Neural progenitor cell (in vitro differentiated cells): ENCODE results near the gene PRDX6. TPM values are rescaled to one million over a fixed set of nuclear protein-coding genes. Genes with fewer than 3 reads are reported as not detected.
"Not testable (repeated sequence)": the region's sequence is repeated elsewhere in the genome, so short reads cannot be mapped to it uniquely, and the experiment has no call there.

ENCODE experiments used
- DNase-seq: peaks from one replicate; pipeline ENCODE4 v3.0.0-alpha.2; 2016; ENCODE audit warnings: low spot score
- H2AFZ ChIP-seq: fragments of 200-600 bp; sonication (generic); replicated peaks from 2 replicates; pipeline ENCODE4 v1.6.1; 2016; ENCODE audit warnings: antibody characterized with exemption
- H3F3A ChIP-seq: fragments of 200-600 bp; sonication (generic); 2 replicates; pipeline ENCODE4 v1.6.1; 2016; ENCODE audit warnings: antibody characterized with exemption, low read depth
- H3K27ac ChIP-seq: fragments of 200-600 bp; sonication (generic); 2 replicates; pipeline ENCODE4 v1.5.1; 2016; ENCODE audit warnings: mild to moderate bottlenecking
- H3K27me3 ChIP-seq: fragments of 200-600 bp; sonication (generic); 2 replicates; pipeline ENCODE4 v1.6.1; 2016; ENCODE audit warnings: mild to moderate bottlenecking, moderate library complexity
- H3K36me3 ChIP-seq: fragments of 200-600 bp; sonication (generic); 2 replicates; pipeline ENCODE4 v1.5.1; 2016
- H3K4me1 ChIP-seq: fragments of 200-600 bp; sonication (generic); 2 replicates; pipeline ENCODE4 v1.6.1; 2016; ENCODE audit warnings: mixed run types
- H3K4me2 ChIP-seq: fragments of 200-600 bp; sonication (generic); 2 replicates; pipeline ENCODE4 v1.6.1; 2016
- H3K4me3 ChIP-seq: fragments of 200-600 bp; sonication (generic); 2 replicates; pipeline ENCODE4 v1.5.1; 2016
- H3K79me2 ChIP-seq: fragments of 200-600 bp; sonication (generic); 2 replicates; pipeline ENCODE4 v1.6.1; 2016; ENCODE audit warnings: low read depth
- H3K9ac ChIP-seq: fragments of 200-600 bp; sonication (generic); 2 replicates; pipeline ENCODE4 v1.6.1; 2016
- H3K9me3 ChIP-seq: fragments of 200-600 bp; sonication (generic); 2 replicates; pipeline ENCODE4 v1.5.1; 2016; ENCODE audit warnings: low read depth
- H4K20me1 ChIP-seq: fragments of 200-600 bp; sonication (generic); 2 replicates; pipeline ENCODE4 v1.6.1; 2016; ENCODE audit warnings: low read depth
- H3K27ac Mint-ChIP-seq: 3 replicates; pipeline ENCODE4 v1.8.0; 2021; ENCODE audit warnings: mixed read lengths
- H3K27me3 Mint-ChIP-seq: 2 replicates; pipeline ENCODE4 v1.8.0; 2022; ENCODE audit warnings: low read depth, mild to moderate bottlenecking, inconsistent platforms, moderate library complexity, mixed read lengths; ENCODE audit not compliant: insufficient read depth
- H3K36me3 Mint-ChIP-seq: 3 replicates; pipeline ENCODE4 v1.8.0; 2021; ENCODE audit warnings: mixed read lengths
- H3K4me1 Mint-ChIP-seq: 3 replicates; pipeline ENCODE4 v1.8.0; 2021; ENCODE audit warnings: mixed read lengths
- H3K4me3 Mint-ChIP-seq: 3 replicates; pipeline ENCODE4 v1.8.0; 2021; ENCODE audit warnings: mild to moderate bottlenecking, moderate library complexity, mixed read lengths
- H3K9me3 Mint-ChIP-seq: 3 replicates; pipeline ENCODE4 v1.8.0; 2020; ENCODE audit warnings: mixed read lengths
- CTCF ChIP-seq: fragments of 200-600 bp; sonication (generic); IDR thresholded peaks from 2 replicates; pipeline ENCODE4 v1.5.1; 2017; ENCODE audit warnings: antibody characterized with exemption, mild to moderate bottlenecking
- EZH2 ChIP-seq: fragments of 200-600 bp; sonication (generic); IDR thresholded peaks from 2 replicates; pipeline ENCODE4 v1.6.1; 2017; ENCODE audit warnings: antibody characterized with exemption, mild to moderate bottlenecking, moderate library complexity
- EZH2phosphoT487 ChIP-seq: fragments of 200-600 bp; sonication (generic); IDR thresholded peaks from 2 replicates; pipeline ENCODE4 v1.6.1; 2017; ENCODE audit warnings: antibody characterized with exemption
- total RNA-seq: library from RNA; depleted of rRNA; stranded (reverse); fragments of >200 nt; gene quantifications from 2 replicates; pipeline ENCODE4 v1.2.3, GENCODE V29; 2015; ENCODE audit warnings: low replicate concordance

PRDX6 gene
- total RNA-seq, 1 donor from 2014 or later, result 441 TPM

GRCh38 chr1:173507847-173508209, 30.7 kb downstream of the PRDX6 start:
- Mint-ChIP-seq H3K4me3 (peak overlapping the region; percentile 79), H3K27ac (peak overlapping the region; percentile 99), H3K27me3 (peaks cover 3% of the 10 kb centered on the region), H3K4me1 (peaks cover 44% of the 10 kb centered on the region), H3K36me3 (no peaks in the 10 kb centered on the region), H3K9me3 (peaks cover 13% of the 10 kb centered on the region)
- peak; percentile 15 for DNase-seq
- no peaks in the 10 kb centered on the region for H3K79me2 ChIP-seq
- no peaks in the 10 kb centered on the region for H4K20me1 ChIP-seq
- no peak overlapping the region for H3K27ac ChIP-seq
- H3K9ac ChIP-seq, result no peak overlapping the region
- H3K4me3 ChIP-seq, result no peak overlapping the region
- peak overlapping the region; percentile 30 for H3K4me2 ChIP-seq
- no peaks in the 10 kb centered on the region for H3K36me3 ChIP-seq
- no peaks in the 10 kb centered on the region for H3K27me3 ChIP-seq
- H3F3A ChIP-seq, result no peaks in the 10 kb centered on the region
- H3K9me3 ChIP-seq, result no peaks in the 10 kb centered on the region
- no peak overlapping the region for H2AFZ ChIP-seq
- H3K4me1 ChIP-seq, result peaks cover 10% of the 10 kb centered on the region
- TF ChIP-seq CTCF, result no peak
- TF ChIP-seq EZH2, result no peak
- no peak for TF ChIP-seq EZH2phosphoT487

GRCh38 chr1:173508541-173508940, 31.4 kb downstream of the PRDX6 start:
- no peak overlapping the region for H3K27ac Mint-ChIP-seq
- H3K4me3 Mint-ChIP-seq, result no peak overlapping the region
- peaks cover 19% of the 10 kb centered on the region for H3K9me3 Mint-ChIP-seq
- Histone ChIP-seq H3K9me3 (no peaks in the 10 kb centered on the region), H3F3A (no peaks in the 10 kb centered on the region), H2AFZ (peak overlapping the region; percentile 2), H4K20me1 (no peaks in the 10 kb centered on the region), H3K4me1 (peaks cover 10% of the 10 kb centered on the region), H3K27me3 (no peaks in the 10 kb centered on the region), H3K9ac (no peak overlapping the region), H3K4me2 (no peak overlapping the region), H3K27ac (no peak overlapping the region), H3K79me2 (no peaks in the 10 kb centered on the region), H3K4me3 (no peak overlapping the region), H3K36me3 (no peaks in the 10 kb centered on the region)
- TF ChIP-seq CTCF, result no peak
- TF ChIP-seq EZH2, result no peak
- no peak for TF ChIP-seq EZH2phosphoT487
- DNase-seq, result no peak
- H3K27me3 Mint-ChIP-seq, result peaks cover 3% of the 10 kb centered on the region
- H3K4me1 Mint-ChIP-seq, result peaks cover 44% of the 10 kb centered on the region
- H3K36me3 Mint-ChIP-seq, result peaks cover 2% of the 10 kb centered on the region

- no peak for DNase-seq
- H3K4me1 Mint-ChIP-seq, result peaks cover 41% of the 10 kb centered on the region
- H3K9me3 ChIP-seq, result no peaks in the 10 kb centered on the region
- H3K4me1 ChIP-seq, result peaks cover 10% of the 10 kb centered on the region
- no peak overlapping the region for H3K27ac Mint-ChIP-seq
- peaks cover 3% of the 10 kb centered on the region for H3K27me3 Mint-ChIP-seq
- peaks cover 30% of the 10 kb centered on the region for H3K9me3 Mint-ChIP-seq
- no peaks in the 10 kb centered on the region for H3K27me3 ChIP-seq
- TF ChIP-seq EZH2phosphoT487, result no peak
- no peak for TF ChIP-seq CTCF
- no peak for TF ChIP-seq EZH2
- no peaks in the 10 kb centered on the region for H4K20me1 ChIP-seq
- H3K4me3 Mint-ChIP-seq, result no peak overlapping the region
- no peak overlapping the region for H3K4me2 ChIP-seq
- no peak overlapping the region for H2AFZ ChIP-seq
- H3K4me3 ChIP-seq, result no peak overlapping the region
- H3K27ac ChIP-seq, result no peak overlapping the region
- H3K9ac ChIP-seq, result no peak overlapping the region
- H3K36me3 ChIP-seq, result no peaks in the 10 kb centered on the region
- H3K36me3 Mint-ChIP-seq, result peaks cover 9% of the 10 kb centered on the region
- H3F3A ChIP-seq, result no peaks in the 10 kb centered on the region
- no peaks in the 10 kb centered on the region for H3K79me2 ChIP-seq
These were observed 32.7 kb downstream of the PRDX6 start for GRCh38 chr1:173509797-173510196.

GRCh38 chr1:173514503-173514902, 37.4 kb downstream of the PRDX6 start:
- DNase-seq, H3K79me2 ChIP-seq: not testable (repeated sequence)

More at GRCh38 chr1:173514503-173514902, 37.4 kb downstream of the PRDX6 start:
- not testable (repeated sequence) for H3K36me3 ChIP-seq, H3K27me3 ChIP-seq, H3K9ac ChIP-seq, H3K27ac Mint-ChIP-seq, H3K27ac ChIP-seq, H3K27me3 Mint-ChIP-seq, H4K20me1 ChIP-seq, H2AFZ ChIP-seq, H3K9me3 ChIP-seq, H3K4me3 ChIP-seq, H3K4me2 ChIP-seq, H3K36me3 Mint-ChIP-seq
- H3K4me1 Mint-ChIP-seq, result peaks cover 34% of the 10 kb centered on the region
- H3K9me3 Mint-ChIP-seq, result peaks cover 41% of the 10 kb centered on the region
- H3K4me1 ChIP-seq, result peaks cover 14% of the 10 kb centered on the region
- peak overlapping the region; percentile 33 for H3K4me3 Mint-ChIP-seq
- peaks cover 19% of the 10 kb centered on the region for H3F3A ChIP-seq
